HG02571 (cell line): Measurements from ENCODE around the gene MAP3K7.
"Not testable (repeated sequence)": the region's sequence is repeated elsewhere in the genome, so short reads cannot be mapped to it uniquely, and the experiment has no call there.

Experiments
- ATAC-seq: cut with Tn5 transposase; IDR thresholded peaks from one replicate; pipeline ENCODE4 v1.9.1; 2021; ENCODE audit warnings: mild to moderate bottlenecking, moderate library complexity; ENCODE audit not compliant: unreplicated experiment

Gene MAP3K7

GRCh38 chr6:90578894-90579549, 7.8 kb downstream of the MAP3K7 start:
- no peak for ATAC-seq

- no peak for ATAC-seq
These were observed 11.6 kb downstream of the MAP3K7 start for GRCh38 chr6:90575267-90575666.

- ATAC-seq, result no peak
These were observed 12.3 kb downstream of the MAP3K7 start for GRCh38 chr6:90574610-90575009.

GRCh38 chr6:90573624-90574023, 13.2 kb downstream of the MAP3K7 start:
- ATAC-seq, result no peak

- ATAC-seq, result no peak
These were observed 14.0 kb downstream of the MAP3K7 start for GRCh38 chr6:90572856-90573255.

- no peak for ATAC-seq
These were observed 17.6 kb downstream of the MAP3K7 start for GRCh38 chr6:90569223-90569622.

GRCh38 chr6:90567682-90568081, 19.2 kb downstream of the MAP3K7 start:
- not testable (repeated sequence) for ATAC-seq

- not testable (repeated sequence) for ATAC-seq
These were observed 24.5 kb downstream of the MAP3K7 start for GRCh38 chr6:90562341-90562740.

GRCh38 chr6:90559931-90560330, 26.9 kb downstream of the MAP3K7 start:
- no peak for ATAC-seq

- no peak for ATAC-seq
These were observed 29.9 kb downstream of the MAP3K7 start for GRCh38 chr6:90557006-90557405.

GRCh38 chr6:90547991-90548390, 38.9 kb downstream of the MAP3K7 start:
- no peak for ATAC-seq

GRCh38 chr6:90547079-90547478, 39.8 kb downstream of the MAP3K7 start:
- no peak for ATAC-seq

GRCh38 chr6:90545448-90545847, 41.4 kb downstream of the MAP3K7 start:
- ATAC-seq, result no peak

- no peak for ATAC-seq
These were observed 42.1 kb downstream of the MAP3K7 start for GRCh38 chr6:90544741-90545140.

GRCh38 chr6:90544081-90544480, 42.8 kb downstream of the MAP3K7 start:
- ATAC-seq, result no peak

GRCh38 chr6:90541221-90541620, 45.7 kb downstream of the MAP3K7 start:
- no peak for ATAC-seq

- ATAC-seq, result no peak
These were observed 48.4 kb downstream of the MAP3K7 start for GRCh38 chr6:90538278-90539046.

- no peak for ATAC-seq
These were observed 49.1 kb downstream of the MAP3K7 start for GRCh38 chr6:90537723-90538258.

GRCh38 chr6:90537027-90537426, 49.8 kb downstream of the MAP3K7 start:
- no peak for ATAC-seq

GRCh38 chr6:90536520-90536919, 50.4 kb downstream of the MAP3K7 start:
- ATAC-seq, result no peak

- no peak for ATAC-seq
These were observed 52.4 kb downstream of the MAP3K7 start for GRCh38 chr6:90534337-90535025.
